Activated B cell treated with CpG ODN at 0.5 μM for 24 hours (primary cell): ENCODE measurements around the gene PDCD11. TPM values are rescaled to one million over a fixed set of nuclear protein-coding genes. Genes with fewer than 3 reads are reported as not detected.

ENCODE experiments used
- ATAC-seq: fragments of 200-7000 bp; cut with Tn5 transposase; one replicate; pipeline ENCODE4 v1.10.0; 2021; ENCODE audit warnings: low read depth, mild to moderate bottlenecking, moderate library complexity
- CTCF ChIA-PET: fragments of 350-600 bp; sonication (Branson Sonifier 250); formaldehyde crosslinking; loops from one replicate; lab custom pipeline; 2021; ENCODE audit warnings: antibody characterized with exemption; lab: Charles Lee
- POLR2A ChIA-PET: fragments of 350-600 bp; sonication (Branson Sonifier 250); formaldehyde crosslinking; loops from one replicate; lab custom pipeline; 2021; ENCODE audit warnings: antibody characterized with exemption; lab: Charles Lee
- DNase-seq: peaks from one replicate; pipeline ENCODE4 v3.0.0; 2022
- H3K27ac Mint-ChIP-seq: one replicate; pipeline ENCODE4 v1.8.0; 2020; ENCODE audit warnings: mixed read lengths
- H3K27me3 Mint-ChIP-seq: one replicate; pipeline ENCODE4 v1.8.0; 2021; ENCODE audit warnings: mixed read lengths
- H3K36me3 Mint-ChIP-seq: one replicate; pipeline ENCODE4 v1.8.0; 2021; ENCODE audit warnings: low read depth, mixed read lengths
- H3K4me1 Mint-ChIP-seq: one replicate; pipeline ENCODE4 v1.8.0; 2021; ENCODE audit warnings: mixed read lengths
- H3K4me3 Mint-ChIP-seq: one replicate; pipeline ENCODE4 v1.8.0; 2020; ENCODE audit warnings: mild to moderate bottlenecking, mixed read lengths
- H3K9me3 Mint-ChIP-seq: one replicate; pipeline ENCODE4 v1.8.0; 2020; ENCODE audit warnings: mixed read lengths
- intact Hi-C: fragments of 100-400 bp; cut with micrococcal nuclease; formaldehyde crosslinking; loops from one replicate; pipeline ENCODE4 v1.15.1; 2024
- total RNA-seq: library from RNA; stranded (reverse); gene quantifications from 2 replicates; pipeline ENCODE4 v1.2.3, GENCODE V29; 2022
- TF ChIP-seq, protein P1 (sequence below): fragments of 200-600 bp; IDR thresholded peaks from one replicate; pipeline ENCODE4 v1.8.0; 2022; ENCODE audit warnings: antibody characterized with exemption, mild to moderate bottlenecking

PDCD11 gene
- total RNA-seq, 1 donor from 2014 or later = 66.0 TPM

DNA sequence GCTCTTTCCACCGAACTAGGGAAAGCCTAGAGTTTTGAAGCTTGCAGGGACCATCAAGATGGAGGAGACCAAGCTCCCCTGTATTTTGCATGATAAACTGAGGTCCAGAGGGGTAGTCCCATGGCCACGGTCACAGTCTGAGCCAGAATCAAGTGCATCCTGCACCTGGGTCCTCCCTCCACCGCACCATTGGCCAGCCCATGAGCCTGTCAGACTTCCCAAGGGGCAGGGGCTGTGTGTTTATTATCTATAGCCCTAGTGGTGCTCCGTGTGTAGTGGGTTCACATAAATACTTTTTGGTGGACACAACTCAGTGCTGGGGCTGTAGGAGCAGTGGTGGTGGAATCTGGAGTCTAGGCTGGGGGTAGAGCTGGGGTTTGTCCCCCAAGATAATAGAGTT lies 79.0 kb downstream of the PDCD11 start:
- H3K27me3 Mint-ChIP-seq = no peaks in the 10 kb centered on the region
- DNase-seq = no peak
- ChIA-PET CTCF (interaction anchor here (1.1 to 4.7 kb wide), 3 partner anchors 8 to 59 kb away, joined by 3 to 24 read pairs (median 19); partner anchors contain the start of gene CALHM2), POLR2A (interaction anchor here (1.0 kb wide), 1 partner anchor 16 kb away, joined by 3 read pairs; no protein-coding TSS in a partner anchor)
- H3K27ac Mint-ChIP-seq = no peak overlapping the region
- peaks cover 33% of the 10 kb centered on the region for H3K4me1 Mint-ChIP-seq
- ATAC-seq = no peak
- TF ChIP-seq, protein P1, sequence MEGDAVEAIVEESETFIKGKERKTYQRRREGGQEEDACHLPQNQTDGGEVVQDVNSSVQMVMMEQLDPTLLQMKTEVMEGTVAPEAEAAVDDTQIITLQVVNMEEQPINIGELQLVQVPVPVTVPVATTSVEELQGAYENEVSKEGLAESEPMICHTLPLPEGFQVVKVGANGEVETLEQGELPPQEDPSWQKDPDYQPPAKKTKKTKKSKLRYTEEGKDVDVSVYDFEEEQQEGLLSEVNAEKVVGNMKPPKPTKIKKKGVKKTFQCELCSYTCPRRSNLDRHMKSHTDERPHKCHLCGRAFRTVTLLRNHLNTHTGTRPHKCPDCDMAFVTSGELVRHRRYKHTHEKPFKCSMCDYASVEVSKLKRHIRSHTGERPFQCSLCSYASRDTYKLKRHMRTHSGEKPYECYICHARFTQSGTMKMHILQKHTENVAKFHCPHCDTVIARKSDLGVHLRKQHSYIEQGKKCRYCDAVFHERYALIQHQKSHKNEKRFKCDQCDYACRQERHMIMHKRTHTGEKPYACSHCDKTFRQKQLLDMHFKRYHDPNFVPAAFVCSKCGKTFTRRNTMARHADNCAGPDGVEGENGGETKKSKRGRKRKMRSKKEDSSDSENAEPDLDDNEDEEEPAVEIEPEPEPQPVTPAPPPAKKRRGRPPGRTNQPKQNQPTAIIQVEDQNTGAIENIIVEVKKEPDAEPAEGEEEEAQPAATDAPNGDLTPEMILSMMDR = no peak
- intact Hi-C loops = loop anchor here (10.0 kb wide), 1 partner anchor 831 kb away; the partner anchor contains the start of gene TRIM8
- H3K4me3 Mint-ChIP-seq = no peak overlapping the region
- no peaks in the 10 kb centered on the region for H3K9me3 Mint-ChIP-seq
- no peaks in the 10 kb centered on the region for H3K36me3 Mint-ChIP-seq

DNA sequence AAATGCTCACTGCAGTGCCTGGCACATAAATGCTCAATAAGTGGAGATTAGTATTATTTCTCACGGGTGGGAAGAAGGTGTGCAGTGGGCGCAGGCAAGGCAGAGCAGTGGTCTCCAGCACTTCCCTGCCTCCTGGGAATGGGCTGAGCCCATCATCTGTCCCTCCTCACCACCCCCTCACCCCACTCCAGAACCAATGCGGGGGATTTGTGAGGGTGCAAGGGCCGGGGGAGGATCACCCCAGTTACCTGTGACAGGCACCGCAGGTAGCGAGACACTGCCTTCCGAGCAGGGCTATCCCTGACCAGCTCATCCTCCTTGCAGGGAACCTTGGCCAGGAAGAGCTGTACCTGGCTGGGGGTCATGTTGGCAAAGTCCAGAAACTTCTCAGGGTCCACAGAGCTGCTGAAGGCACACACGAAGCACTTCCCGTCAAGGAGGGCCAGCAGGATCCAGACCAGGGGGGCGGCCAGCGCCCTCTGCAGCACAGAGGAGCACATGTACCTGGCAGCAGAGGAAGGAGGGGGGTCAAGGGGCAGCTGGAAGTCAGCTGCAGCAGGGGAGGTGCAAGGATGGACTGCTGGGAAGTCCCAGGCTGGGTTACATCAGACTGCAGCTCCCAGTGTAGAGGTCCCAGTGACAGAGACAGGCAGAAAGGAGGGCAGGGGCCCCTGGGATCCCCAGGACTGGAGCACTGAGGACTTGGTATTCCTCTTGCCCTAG lies 79.8 kb downstream of the PDCD11 start:
- Mint-ChIP-seq H3K4me1 (peaks cover 26% of the 10 kb centered on the region), H3K4me3 (no peak overlapping the region), H3K9me3 (no peaks in the 10 kb centered on the region), H3K27me3 (no peaks in the 10 kb centered on the region), H3K36me3 (no peaks in the 10 kb centered on the region), H3K27ac (no peak overlapping the region)
- ChIA-PET CTCF (interaction anchor here (1.2 to 4.7 kb wide), 4 partner anchors 9 to 60 kb away, joined by 3 to 24 read pairs (median 14); partner anchors contain the start of gene CALHM2), POLR2A (interaction anchor here (0.5 to 1.1 kb wide), 2 partner anchors 22 to 25 kb away, joined by 3 to 4 read pairs; partner anchors contain the start of gene CALHM2)
- DNase-seq (no peak), ATAC-seq (no peak)
- TF ChIP-seq, protein P1 = no peak
- intact Hi-C loops = loop anchor here (10.0 kb wide), 1 partner anchor 831 kb away; the partner anchor contains the start of gene TRIM8

DNA sequence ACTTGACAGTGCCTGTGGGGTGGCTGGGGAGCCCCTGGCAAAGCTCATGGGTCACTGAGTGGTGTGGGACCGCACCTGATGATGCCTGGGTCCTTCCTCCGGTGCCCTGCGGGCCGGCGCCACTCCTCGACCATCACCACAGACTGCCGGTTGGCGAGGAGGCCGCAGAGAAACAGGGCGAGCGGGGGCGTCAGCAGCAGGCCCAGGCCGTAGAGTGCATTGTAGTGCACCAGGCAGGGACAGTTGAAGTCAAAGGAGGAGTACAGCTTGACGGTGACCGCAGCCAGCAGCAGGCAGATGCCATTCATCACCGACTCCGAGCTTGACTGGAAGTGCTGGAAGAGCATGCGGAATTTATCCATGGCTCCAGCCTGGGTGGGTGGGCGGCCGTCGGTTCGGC lies 82.2 kb downstream of the PDCD11 start:
- Mint-ChIP-seq H3K36me3 (no peaks in the 10 kb centered on the region), H3K4me1 (peaks cover 9% of the 10 kb centered on the region), H3K27me3 (no peaks in the 10 kb centered on the region), H3K27ac (no peak overlapping the region), H3K4me3 (no peak overlapping the region), H3K9me3 (no peaks in the 10 kb centered on the region)
- CTCF ChIA-PET = interaction anchor here (3.3 to 4.7 kb wide), 2 partner anchors 62 kb away, joined by 24 to 28 read pairs; no protein-coding TSS in a partner anchor
- intact Hi-C loops = loop anchor here (10.0 kb wide), 1 partner anchor 834 kb away; the partner anchor contains the start of gene TRIM8
- TF ChIP-seq, protein P1 = no peak
- ATAC-seq = no peak
- no peak for DNase-seq
- POLR2A ChIA-PET = no interaction called here

DNA sequence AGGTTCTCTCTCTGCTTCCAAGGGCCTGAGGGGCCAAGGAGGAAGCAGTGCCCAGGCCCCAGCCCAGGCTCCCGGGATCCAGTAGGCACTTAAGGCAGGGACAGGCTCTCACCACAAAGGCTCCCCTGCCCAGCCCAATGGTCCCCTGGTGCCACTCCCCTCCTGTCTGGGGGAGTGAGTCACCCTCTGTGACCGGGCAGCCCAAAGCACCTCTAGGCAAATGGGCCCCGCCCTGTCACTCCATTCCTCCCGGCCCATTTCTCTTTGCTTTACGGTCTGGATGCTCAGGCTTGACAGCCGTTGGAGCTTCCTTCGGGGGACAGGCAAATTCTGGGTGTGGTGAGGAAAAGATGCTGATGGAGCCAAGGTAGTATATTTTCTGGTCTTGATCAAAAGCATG lies 82.7 kb downstream of the PDCD11 start, which contains the start of gene CALHM3:
TSS of gene CALHM3 (minus strand) at position 106 of the 400 bp plus-strand sequence. CDS start 208 bp downstream, outside the sequence.
- H3K27me3 Mint-ChIP-seq = no peaks in the 10 kb centered on the region
- no peak for DNase-seq
- no peaks in the 10 kb centered on the region for H3K36me3 Mint-ChIP-seq
- H3K4me1 Mint-ChIP-seq = peaks cover 6% of the 10 kb centered on the region
- POLR2A ChIA-PET = no interaction called here
- no peak within 1 kb of the TSS for H3K4me3 Mint-ChIP-seq
- intact Hi-C loops = loop anchor here (10.0 kb wide), 1 partner anchor 834 kb away; the partner anchor contains the start of gene TRIM8
- peak; percentile 56 for ATAC-seq
- CTCF ChIA-PET = interaction anchor here (3.3 kb wide), 1 partner anchor 62 kb away, joined by 28 read pairs; no protein-coding TSS in a partner anchor
- H3K27ac Mint-ChIP-seq = no peak within 1 kb of the TSS
- H3K9me3 Mint-ChIP-seq = no peaks in the 10 kb centered on the region
- TF ChIP-seq, protein P1 = no peak

DNA sequence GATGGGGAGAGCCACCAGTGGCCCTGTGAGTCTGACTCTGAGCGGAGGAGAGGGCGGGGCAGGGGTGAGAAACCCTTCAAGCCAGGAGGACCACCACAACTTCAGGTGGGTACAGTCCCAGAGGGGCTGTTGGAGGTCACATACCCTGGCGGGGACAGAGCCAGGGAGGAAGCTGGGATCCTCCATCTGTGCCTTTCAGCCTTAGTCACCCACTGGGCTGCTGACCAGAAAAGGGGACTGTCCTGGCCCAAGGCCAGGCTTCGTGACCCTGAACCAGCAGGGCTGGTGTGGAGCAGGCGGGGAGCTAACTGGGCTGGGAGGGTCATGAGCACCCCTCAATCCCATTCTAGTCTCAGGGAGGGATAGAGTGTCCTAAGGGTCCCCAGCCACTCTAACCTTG lies 84.1 kb downstream of the PDCD11 start:
- Mint-ChIP-seq H3K4me3 (no peak overlapping the region), H3K4me1 (peaks cover 6% of the 10 kb centered on the region), H3K9me3 (no peaks in the 10 kb centered on the region), H3K36me3 (no peaks in the 10 kb centered on the region), H3K27me3 (no peaks in the 10 kb centered on the region), H3K27ac (no peak overlapping the region)
- DNase-seq = no peak
- CTCF ChIA-PET = interaction anchor here (0.8 to 3.3 kb wide), 4 partner anchors 13 to 64 kb away, joined by 3 to 28 read pairs (median 6); partner anchors contain the start of gene CALHM2
- POLR2A ChIA-PET = interaction anchor here (1.4 kb wide), 1 partner anchor 28 kb away, joined by 3 read pairs; the partner anchor contains the start of gene CALHM2
- intact Hi-C loops = no loop called here
- ATAC-seq = no peak
- TF ChIP-seq, protein P1 = no peak
